Neural progenitor cell (in vitro differentiated cells): ENCODE data around the gene ULBP2.
"Not testable (repeated sequence)": the region's sequence is repeated elsewhere in the genome, so short reads cannot be mapped to it uniquely, and the experiment has no call there.

Source experiments
- CTCF ChIP-seq: fragments of 200-600 bp; sonication (generic); IDR thresholded peaks from 2 replicates; pipeline ENCODE4 v1.5.1; 2017; ENCODE audit warnings: antibody characterized with exemption, mild to moderate bottlenecking
- EZH2 ChIP-seq: fragments of 200-600 bp; sonication (generic); IDR thresholded peaks from 2 replicates; pipeline ENCODE4 v1.6.1; 2017; ENCODE audit warnings: antibody characterized with exemption, mild to moderate bottlenecking, moderate library complexity
- EZH2phosphoT487 ChIP-seq: fragments of 200-600 bp; sonication (generic); IDR thresholded peaks from 2 replicates; pipeline ENCODE4 v1.6.1; 2017; ENCODE audit warnings: antibody characterized with exemption

GRCh38 chr6:149919126-149919833 is 22.5 kb upstream of the ULBP2 start:
- TF ChIP-seq CTCF, EZH2, EZH2phosphoT487: not testable (repeated sequence)
